Measurements from ENCODE around the gene MRPL51.

Gene MRPL51

DNA sequence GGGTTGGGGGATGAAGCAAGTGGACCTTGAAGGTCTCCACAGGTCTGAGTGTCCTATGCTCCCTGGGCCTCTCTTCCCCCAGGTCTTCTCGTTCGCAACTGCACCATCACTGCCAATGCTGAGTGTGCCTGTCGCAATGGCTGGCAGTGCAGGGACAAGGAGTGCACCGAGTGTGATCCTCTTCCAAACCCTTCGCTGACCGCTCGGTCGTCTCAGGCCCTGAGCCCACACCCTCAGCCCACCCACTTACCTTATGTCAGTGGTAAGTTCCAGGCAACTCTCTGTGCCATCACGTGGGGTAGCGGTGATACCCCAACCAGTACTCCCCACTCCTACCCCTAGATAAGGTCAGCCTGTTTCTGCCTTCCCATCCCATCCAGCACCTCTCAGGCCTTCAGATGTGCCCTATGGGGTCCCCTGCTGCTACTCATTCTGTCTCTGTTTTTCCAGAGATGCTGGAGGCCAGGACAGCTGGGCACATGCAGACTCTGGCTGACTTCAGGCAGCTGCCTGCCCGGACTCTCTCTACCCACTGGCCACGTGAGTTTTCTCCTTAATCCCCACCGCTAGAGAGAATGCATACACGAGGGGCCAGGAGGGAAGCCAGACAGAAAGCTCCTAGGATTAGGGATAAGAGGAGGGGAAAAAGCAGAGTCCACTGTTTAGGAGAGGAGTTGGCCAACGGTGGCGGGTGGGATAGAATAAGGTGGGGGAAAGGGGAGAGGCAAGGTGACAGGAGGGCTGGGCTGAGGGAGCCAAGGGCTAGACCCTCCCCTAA is 42.8 kb downstream of the MRPL51 start:
- H3K27me3 ChIP-seq (ENCODE audit: control insufficient read depth, insufficient read depth, low read length, poor library complexity, severe bottlenecking): no peaks in the 10 kb centered on the region
- peaks cover 36% of the 10 kb centered on the region for H3K4me1 ChIP-seq (ENCODE audit: control insufficient read depth, insufficient read depth, low read length)
- no peaks in the 10 kb centered on the region for H3K9me3 ChIP-seq (ENCODE audit: control insufficient read depth, low read length)
- WGBS, 2 experiments: 63 to 69% methylated on average over 16 of the region's 16 CpGs
- H3K4me3 ChIP-seq (ENCODE audit: insufficient read depth, low read depth, low read length): peak overlapping the region; percentile 2
- H3K36me3 ChIP-seq (ENCODE audit: control insufficient read depth, insufficient read depth, low read length): no peaks in the 10 kb centered on the region
- H3K27ac ChIP-seq (ENCODE audit: insufficient read depth, low read depth, low read length, poor library complexity, severe bottlenecking): peak overlapping the region; percentile 65

GRCh38 chr12:6444704-6445688 is 48.1 kb downstream of the MRPL51 start, which contains the start of gene CD27:
Gene CD27, plus strand, starts transcription at chr12:6444955. Its CDS starts 141 bp downstream, at chr12:6445096.
- Histone ChIP-seq H3K27ac (ENCODE audit: insufficient read depth, low read depth, low read length, poor library complexity, severe bottlenecking) (no peak within 1 kb of the TSS), H3K9me3 (ENCODE audit: control insufficient read depth, low read length) (no peaks in the 10 kb centered on the region), H3K4me1 (ENCODE audit: control insufficient read depth, insufficient read depth, low read length) (peaks cover 7% of the 10 kb centered on the region), H3K27me3 (ENCODE audit: control insufficient read depth, insufficient read depth, low read length, poor library complexity, severe bottlenecking) (no peaks in the 10 kb centered on the region), H3K4me3 (ENCODE audit: insufficient read depth, low read depth, low read length) (no peak within 1 kb of the TSS), H3K36me3 (ENCODE audit: control insufficient read depth, insufficient read depth, low read length) (no peaks in the 10 kb centered on the region)
- 91% methylated on average over 16 of the region's 16 CpGs for WGBS, 2 experiments

GRCh38 chr12:6444031-6444430 is 49.0 kb downstream of the MRPL51 start:
- 83 to 90% methylated on average over 4 of the region's 4 CpGs for WGBS, 2 experiments

GRCh38 chr12:6443361-6443983 is 49.6 kb downstream of the MRPL51 start:
- 78 to 79% methylated on average over 9 of the region's 9 CpGs for WGBS, 2 experiments

More at GRCh38 chr12:6444031-6444430, 49.0 kb downstream of the MRPL51 start:
- H3K36me3 ChIP-seq (ENCODE audit: control insufficient read depth, insufficient read depth, low read length): no peaks in the 10 kb centered on the region
- H3K4me3 ChIP-seq (ENCODE audit: insufficient read depth, low read depth, low read length): no peak overlapping the region
- H3K27me3 ChIP-seq (ENCODE audit: control insufficient read depth, insufficient read depth, low read length, poor library complexity, severe bottlenecking): no peaks in the 10 kb centered on the region
- no peaks in the 10 kb centered on the region for H3K9me3 ChIP-seq (ENCODE audit: control insufficient read depth, low read length)
- H3K27ac ChIP-seq (ENCODE audit: insufficient read depth, low read depth, low read length, poor library complexity, severe bottlenecking): no peak overlapping the region
- H3K4me1 ChIP-seq (ENCODE audit: control insufficient read depth, insufficient read depth, low read length): peaks cover 4% of the 10 kb centered on the region

GRCh38 chr12:6442836-6443235 is 50.2 kb downstream of the MRPL51 start:
- H3K27me3 ChIP-seq (ENCODE audit: control insufficient read depth, insufficient read depth, low read length, poor library complexity, severe bottlenecking): no peaks in the 10 kb centered on the region
- WGBS, 2 experiments: 85 to 91% methylated on average over 9 of the region's 9 CpGs
- H3K9me3 ChIP-seq (ENCODE audit: control insufficient read depth, low read length): no peaks in the 10 kb centered on the region
- peaks cover 4% of the 10 kb centered on the region for H3K4me1 ChIP-seq (ENCODE audit: control insufficient read depth, insufficient read depth, low read length)
- H3K36me3 ChIP-seq (ENCODE audit: control insufficient read depth, insufficient read depth, low read length): no peaks in the 10 kb centered on the region
- H3K4me3 ChIP-seq (ENCODE audit: insufficient read depth, low read depth, low read length): no peak overlapping the region
- H3K27ac ChIP-seq (ENCODE audit: insufficient read depth, low read depth, low read length, poor library complexity, severe bottlenecking): no peak overlapping the region

More at GRCh38 chr12:6443361-6443983, 49.6 kb downstream of the MRPL51 start:
- H3K9me3 ChIP-seq (ENCODE audit: control insufficient read depth, low read length): no peaks in the 10 kb centered on the region
- H3K4me1 ChIP-seq (ENCODE audit: control insufficient read depth, insufficient read depth, low read length): peaks cover 4% of the 10 kb centered on the region
- no peak overlapping the region for H3K27ac ChIP-seq (ENCODE audit: insufficient read depth, low read depth, low read length, poor library complexity, severe bottlenecking)
- H3K4me3 ChIP-seq (ENCODE audit: insufficient read depth, low read depth, low read length): no peak overlapping the region
- H3K36me3 ChIP-seq (ENCODE audit: control insufficient read depth, insufficient read depth, low read length): no peaks in the 10 kb centered on the region
- H3K27me3 ChIP-seq (ENCODE audit: control insufficient read depth, insufficient read depth, low read length, poor library complexity, severe bottlenecking): no peaks in the 10 kb centered on the region

Data from ectodermal cell (in vitro differentiated cells).